ENCODE measurements around the gene ANKRD29. TPM values are rescaled to one million over a fixed set of nuclear protein-coding genes. Genes with fewer than 3 reads are reported as not detected.
A peak's percentile ranks its signal among the peaks of the same experiment; 100 is the strongest.

ANKRD29 gene
- total RNA-seq, 1 experiment from 2014 or later: 3.9 TPM

- DNase-seq (ENCODE audit: low read depth): no peak
Observed at GRCh38 chr18:23645568-23646175, 17.0 kb downstream of the ANKRD29 start.

GRCh38 chr18:23643815-23644490 lies 18.8 kb downstream of the ANKRD29 start:
- no peak for DNase-seq (ENCODE audit: low read depth)

GRCh38 chr18:23641937-23642666 lies 20.6 kb downstream of the ANKRD29 start:
- no peak for DNase-seq (ENCODE audit: low read depth)

- DNase-seq (ENCODE audit: low read depth): no peak
Observed at GRCh38 chr18:23641143-23641720, 21.5 kb downstream of the ANKRD29 start.

GRCh38 chr18:23640052-23640451 lies 22.7 kb downstream of the ANKRD29 start:
- DNase-seq (ENCODE audit: low read depth): no peak

- peak; percentile 19 for DNase-seq (ENCODE audit: low read depth)
Observed at GRCh38 chr18:23636433-23636832, 26.3 kb downstream of the ANKRD29 start.

- no peak for DNase-seq (ENCODE audit: low read depth)
Observed at GRCh38 chr18:23636071-23636399, 26.7 kb downstream of the ANKRD29 start.

- peak; percentile 49 for DNase-seq (ENCODE audit: low read depth)
Observed at GRCh38 chr18:23635283-23636070, 27.2 kb downstream of the ANKRD29 start.

- peak; percentile 17 for DNase-seq (ENCODE audit: low read depth)
Observed at GRCh38 chr18:23634692-23635091, 28.0 kb downstream of the ANKRD29 start.

GRCh38 chr18:23632615-23633014 lies 30.1 kb downstream of the ANKRD29 start:
- no peak for DNase-seq (ENCODE audit: low read depth)

- no peak for DNase-seq (ENCODE audit: low read depth)
Observed at GRCh38 chr18:23631746-23632145, 31.0 kb downstream of the ANKRD29 start.

GRCh38 chr18:23631312-23631711 lies 31.4 kb downstream of the ANKRD29 start:
- no peak for DNase-seq (ENCODE audit: low read depth)

GRCh38 chr18:23629444-23629946 lies 33.2 kb downstream of the ANKRD29 start:
- DNase-seq (ENCODE audit: low read depth): no peak

- no peak for DNase-seq (ENCODE audit: low read depth)
Observed at GRCh38 chr18:23627970-23628369, 34.7 kb downstream of the ANKRD29 start.

- peak; percentile 83 for DNase-seq (ENCODE audit: low read depth)
Observed at GRCh38 chr18:23627321-23627720, 35.4 kb downstream of the ANKRD29 start.

- DNase-seq (ENCODE audit: low read depth): peak; percentile 51
Observed at GRCh38 chr18:23626451-23627279, 36.0 kb downstream of the ANKRD29 start.

- no peak for DNase-seq (ENCODE audit: low read depth)
Observed at GRCh38 chr18:23623040-23623439, 39.7 kb downstream of the ANKRD29 start.

- peak; percentile 6 for DNase-seq (ENCODE audit: low read depth)
Observed at GRCh38 chr18:23619388-23619881, 43.3 kb downstream of the ANKRD29 start.

- DNase-seq (ENCODE audit: low read depth): no peak
Observed at GRCh38 chr18:23618862-23619387, 43.8 kb downstream of the ANKRD29 start.

GRCh38 chr18:23617412-23618014 lies 45.2 kb downstream of the ANKRD29 start:
- no peak for DNase-seq (ENCODE audit: low read depth)
